WI38 (cell line): ENCODE data around the gene PDE4A.
"Not testable (repeated sequence)": the region's sequence is repeated elsewhere in the genome, so short reads cannot be mapped to it uniquely, and the experiment has no call there.

ENCODE experiments used
- H3K4me3 ChIP-seq: 2 replicates; pipeline ENCODE4 v1.5.1; 2011; ENCODE audit warnings: low read depth, mild to moderate bottlenecking, control low read depth, low read length
- CTCF ChIP-seq: IDR thresholded peaks from 2 replicates; pipeline ENCODE4 v1.5.1; 2012; ENCODE audit warnings: low read depth, mild to moderate bottlenecking, control low read depth, low read length

Gene PDE4A

GRCh38 chr19:10420444-10421239, at the start of gene PDE4A:
Gene PDE4A (plus strand): TSS chr19:10420538. CDS start chr19:10420765, 227 bp downstream.
- TF ChIP-seq CTCF = peak; percentile 42
- peak within 1 kb of the TSS; percentile 55 for H3K4me3 ChIP-seq

DNA sequence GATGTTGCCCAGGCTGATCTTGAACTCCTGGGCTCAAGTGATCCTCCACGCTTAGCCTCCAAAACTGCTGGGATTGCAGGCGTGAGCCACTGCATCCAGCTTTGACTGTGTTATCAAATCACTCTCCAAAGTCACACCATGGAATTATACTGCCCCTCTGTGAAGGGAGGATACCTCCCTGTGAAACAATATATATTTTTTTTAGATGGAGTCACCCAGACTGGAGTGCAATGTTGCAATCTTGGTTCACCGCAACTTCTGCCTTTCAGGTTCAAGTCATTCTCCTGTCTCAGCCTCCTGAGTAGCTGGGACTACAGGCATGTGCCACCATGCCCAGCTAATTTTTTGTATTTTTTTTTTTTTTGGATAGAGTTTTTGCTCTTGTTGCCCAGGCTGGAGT, 47.6 kb upstream of the PDE4A start:
- no peak for TF ChIP-seq CTCF
- no peak overlapping the region for H3K4me3 ChIP-seq

- no peak overlapping the region for H3K4me3 ChIP-seq
- TF ChIP-seq CTCF = no peak
Observed at GRCh38 chr19:10374931-10375330, 45.4 kb upstream of the PDE4A start.

- not testable (repeated sequence) for H3K4me3 ChIP-seq
Observed at GRCh38 chr19:10377140-10377640, 43.1 kb upstream of the PDE4A start.

- no peak for TF ChIP-seq CTCF
- H3K4me3 ChIP-seq = no peak overlapping the region
Observed at GRCh38 chr19:10378124-10378523, 42.2 kb upstream of the PDE4A start.

DNA sequence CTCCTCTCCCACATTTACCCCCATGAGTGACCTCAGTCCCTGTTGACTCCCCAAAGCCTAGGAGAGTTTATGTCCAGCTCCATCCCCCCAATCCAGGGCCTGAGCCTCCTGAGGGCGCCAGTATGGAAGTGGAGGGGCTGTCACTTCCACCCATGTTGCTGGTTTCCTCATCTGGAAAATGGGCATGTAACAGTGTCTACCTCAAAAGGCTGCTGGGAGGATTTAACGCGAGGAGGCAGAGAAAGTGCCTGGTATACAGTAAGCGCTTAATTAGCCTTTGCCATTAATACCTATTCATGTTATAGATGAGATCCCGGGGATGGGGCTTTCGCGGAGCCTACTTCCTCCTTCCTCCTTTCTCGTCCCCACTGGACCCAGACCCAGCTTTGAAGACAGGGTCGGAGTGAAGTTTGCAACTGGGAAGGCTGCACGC, 40.4 kb upstream of the PDE4A start:
- peak overlapping the region; percentile 97 for H3K4me3 ChIP-seq
- no peak for TF ChIP-seq CTCF

GRCh38 chr19:10380313-10381102, 39.8 kb upstream of the PDE4A start, which contains the start of gene TYK2:
Gene TYK2 (minus strand): TSS chr19:10380572. CDS start chr19:10378406, 2,166 bp downstream.
- no peak for TF ChIP-seq CTCF
- peak within 1 kb of the TSS; percentile 97 for H3K4me3 ChIP-seq

- H3K4me3 ChIP-seq = not testable (repeated sequence)
Observed at GRCh38 chr19:10383223-10383499, 37.2 kb upstream of the PDE4A start.
